BE2C (cell line): ENCODE measurements around the gene ZSWIM1.

ENCODE experiments used
- DNase-seq: peaks from one replicate; pipeline ENCODE4 v3.0.0-alpha.2; 2020
- H3K27me3 ChIP-seq: fragments of 250-450 bp; sonication (Bioruptor Pico); 2 replicates; pipeline ENCODE4 v1.5.1; 2020; ENCODE audit warnings: mild to moderate bottlenecking
- H3K36me3 ChIP-seq: fragments of 250-450 bp; sonication (Bioruptor Pico); 2 replicates; pipeline ENCODE4 v1.5.1; 2020; ENCODE audit warnings: mild to moderate bottlenecking
- H3K4me1 ChIP-seq: fragments of 250-450 bp; sonication (Bioruptor Pico); 2 replicates; pipeline ENCODE4 v1.5.1; 2020
- H3K4me3 ChIP-seq: 2 replicates; pipeline ENCODE4 v1.5.1; 2011; ENCODE audit warnings: low read depth, low read length
- H3K9me3 ChIP-seq: fragments of 250-450 bp; sonication (Bioruptor Pico); 2 replicates; pipeline ENCODE4 v1.5.1; 2020
- TF ChIP-seq, protein P1 (sequence below): IDR thresholded peaks from 2 replicates; pipeline ENCODE4 v1.5.1; 2012; ENCODE audit warnings: mild to moderate bottlenecking, low read depth, low read length

Gene ZSWIM1

DNA sequence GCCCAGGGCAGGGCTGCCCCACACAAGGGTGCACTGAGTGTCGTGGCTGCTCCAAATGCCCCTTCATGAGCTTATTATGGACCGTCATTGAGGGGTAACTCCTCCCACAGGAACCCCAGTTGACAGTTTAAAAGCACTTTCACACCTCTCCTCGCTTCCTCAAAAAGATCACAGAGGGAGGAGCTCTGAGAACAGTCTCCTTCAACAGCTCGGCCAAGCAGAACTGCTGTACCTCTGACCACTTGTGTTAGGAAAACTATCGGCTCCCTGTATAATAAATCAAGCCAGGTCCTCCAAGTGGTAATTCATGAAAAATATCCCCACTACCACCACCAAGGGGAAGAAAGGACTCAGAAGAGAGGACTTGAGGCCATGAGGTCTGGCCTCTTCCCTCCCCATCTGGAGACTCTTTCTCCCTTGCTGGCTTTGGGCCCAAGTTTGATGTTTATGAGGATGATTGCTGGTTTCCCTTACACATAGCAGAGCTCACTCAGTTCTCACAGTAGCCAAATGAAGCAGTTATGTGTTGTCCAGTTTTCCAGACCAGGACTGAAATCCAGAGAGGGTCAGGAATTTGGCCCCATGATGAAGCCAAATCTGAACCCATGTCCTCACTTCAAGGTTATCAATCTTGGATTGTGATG is 38.7 kb upstream of the ZSWIM1 start:
- DNase-seq: no peak
- H3K9me3 ChIP-seq: no peaks in the 10 kb centered on the region

DNA sequence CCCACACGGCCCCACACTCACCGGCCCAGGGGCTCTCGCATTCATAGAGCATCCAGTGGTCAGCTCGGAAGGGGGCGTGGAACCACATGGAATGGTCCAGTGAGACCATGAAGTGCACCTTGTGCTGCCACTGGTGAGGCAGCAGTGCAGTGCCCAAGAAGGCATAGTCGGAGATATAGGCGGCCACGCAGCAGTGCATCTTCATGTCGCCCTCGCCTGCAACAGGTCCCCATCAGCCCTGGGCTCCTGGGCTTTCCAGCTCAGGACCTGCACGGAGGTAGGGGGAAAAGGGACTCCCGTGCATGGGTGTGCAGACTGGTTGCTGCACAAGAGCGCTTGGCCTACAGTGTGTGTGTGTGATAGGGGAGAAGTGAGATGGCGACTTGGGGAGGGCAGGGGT is 37.5 kb upstream of the ZSWIM1 start:
- TF ChIP-seq, protein P1, sequence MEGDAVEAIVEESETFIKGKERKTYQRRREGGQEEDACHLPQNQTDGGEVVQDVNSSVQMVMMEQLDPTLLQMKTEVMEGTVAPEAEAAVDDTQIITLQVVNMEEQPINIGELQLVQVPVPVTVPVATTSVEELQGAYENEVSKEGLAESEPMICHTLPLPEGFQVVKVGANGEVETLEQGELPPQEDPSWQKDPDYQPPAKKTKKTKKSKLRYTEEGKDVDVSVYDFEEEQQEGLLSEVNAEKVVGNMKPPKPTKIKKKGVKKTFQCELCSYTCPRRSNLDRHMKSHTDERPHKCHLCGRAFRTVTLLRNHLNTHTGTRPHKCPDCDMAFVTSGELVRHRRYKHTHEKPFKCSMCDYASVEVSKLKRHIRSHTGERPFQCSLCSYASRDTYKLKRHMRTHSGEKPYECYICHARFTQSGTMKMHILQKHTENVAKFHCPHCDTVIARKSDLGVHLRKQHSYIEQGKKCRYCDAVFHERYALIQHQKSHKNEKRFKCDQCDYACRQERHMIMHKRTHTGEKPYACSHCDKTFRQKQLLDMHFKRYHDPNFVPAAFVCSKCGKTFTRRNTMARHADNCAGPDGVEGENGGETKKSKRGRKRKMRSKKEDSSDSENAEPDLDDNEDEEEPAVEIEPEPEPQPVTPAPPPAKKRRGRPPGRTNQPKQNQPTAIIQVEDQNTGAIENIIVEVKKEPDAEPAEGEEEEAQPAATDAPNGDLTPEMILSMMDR: no peak
- H3K4me3 ChIP-seq: no peak overlapping the region
- H3K9me3 ChIP-seq: no peaks in the 10 kb centered on the region
- no peaks in the 10 kb centered on the region for H3K27me3 ChIP-seq
- DNase-seq: no peak
- no peaks in the 10 kb centered on the region for H3K4me1 ChIP-seq
- H3K36me3 ChIP-seq: peaks cover 36% of the 10 kb centered on the region

More for the DNA sequence above, 38.7 kb upstream of the ZSWIM1 start:
- Histone ChIP-seq H3K4me3 (no peak overlapping the region), H3K4me1 (no peaks in the 10 kb centered on the region), H3K27me3 (no peaks in the 10 kb centered on the region), H3K36me3 (peaks cover 35% of the 10 kb centered on the region)
- TF ChIP-seq, protein P1: no peak

DNA sequence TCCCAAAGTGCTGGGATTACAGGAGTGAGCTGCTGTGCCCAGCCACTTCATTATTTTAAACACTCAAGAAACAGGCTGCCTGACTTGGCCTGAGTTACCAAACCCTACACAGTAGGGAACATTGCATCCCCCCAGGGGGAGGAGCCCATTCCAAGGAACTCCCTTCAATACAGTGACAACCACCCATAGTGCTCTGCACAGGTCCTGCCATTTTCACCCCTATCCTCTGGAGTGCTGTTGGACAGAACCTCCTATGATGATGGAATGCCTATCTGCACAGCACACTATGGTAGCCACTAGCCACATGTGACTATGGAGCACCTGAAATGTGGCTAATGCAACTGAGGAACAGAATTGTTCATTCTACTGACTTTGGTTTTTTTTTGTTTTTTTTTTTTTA is 35.6 kb upstream of the ZSWIM1 start:
- no peak for DNase-seq
- H3K4me3 ChIP-seq: no peak overlapping the region
- H3K9me3 ChIP-seq: no peaks in the 10 kb centered on the region
- TF ChIP-seq, protein P1: no peak
- H3K4me1 ChIP-seq: no peaks in the 10 kb centered on the region
- H3K27me3 ChIP-seq: no peaks in the 10 kb centered on the region
- peaks cover 37% of the 10 kb centered on the region for H3K36me3 ChIP-seq

DNA sequence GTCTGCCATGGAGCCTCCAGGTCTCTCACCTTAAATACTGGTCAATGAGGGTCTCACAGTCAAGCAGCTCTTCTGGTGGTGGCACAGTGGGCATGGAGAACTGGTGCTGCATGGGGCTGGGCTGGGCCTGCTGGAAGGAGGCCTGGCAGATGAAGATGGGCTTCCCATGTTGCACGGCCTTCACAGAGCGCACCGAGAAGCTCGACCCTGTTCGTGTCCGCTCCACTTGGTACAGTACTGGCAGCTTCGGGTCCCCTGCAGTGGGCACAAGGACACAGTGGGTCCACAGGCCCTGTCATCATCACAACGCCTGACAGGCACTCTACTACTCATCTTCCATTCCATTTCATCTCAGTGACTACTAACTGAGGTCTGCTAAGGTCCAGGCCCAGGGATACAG is 32.6 kb upstream of the ZSWIM1 start:
- H3K9me3 ChIP-seq: no peaks in the 10 kb centered on the region
- no peaks in the 10 kb centered on the region for H3K27me3 ChIP-seq
- TF ChIP-seq, protein P1: no peak
- peaks cover 25% of the 10 kb centered on the region for H3K36me3 ChIP-seq
- no peaks in the 10 kb centered on the region for H3K4me1 ChIP-seq
- DNase-seq: no peak
- H3K4me3 ChIP-seq: no peak overlapping the region

DNA sequence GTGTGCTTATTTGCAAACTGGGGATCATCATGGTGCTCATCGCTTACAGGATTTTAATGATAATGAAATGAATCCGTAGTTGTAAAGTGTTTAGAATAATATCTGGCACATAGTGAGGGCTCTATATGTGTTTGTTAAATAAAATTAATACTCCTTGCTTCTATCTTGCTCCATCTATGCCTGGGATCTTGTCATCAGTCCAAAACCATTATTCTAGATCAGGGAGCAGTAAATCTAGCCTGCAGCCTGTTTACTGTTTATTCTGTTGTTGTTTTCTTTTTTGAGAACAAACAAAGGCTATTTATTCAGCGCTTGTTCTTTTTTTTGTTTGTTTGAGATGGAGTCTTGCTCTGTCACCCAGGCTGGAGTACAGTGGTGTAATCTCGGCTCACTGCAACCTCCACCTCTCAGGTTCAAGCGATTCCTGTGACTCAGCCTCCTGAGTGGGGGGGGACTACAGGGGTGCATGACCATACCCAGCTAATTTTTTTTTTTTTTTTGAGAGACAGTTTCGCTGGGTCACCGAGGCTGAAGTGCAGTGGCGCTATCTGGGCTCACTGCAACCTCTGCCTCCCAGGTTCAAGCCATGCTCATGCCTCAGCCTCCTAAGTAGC is 32.0 kb upstream of the ZSWIM1 start:
- DNase-seq: no peak
- Histone ChIP-seq H3K27me3 (no peaks in the 10 kb centered on the region), H3K9me3 (no peaks in the 10 kb centered on the region), H3K4me1 (no peaks in the 10 kb centered on the region), H3K4me3 (no peak overlapping the region), H3K36me3 (peaks cover 18% of the 10 kb centered on the region)
- TF ChIP-seq, protein P1: no peak

DNA sequence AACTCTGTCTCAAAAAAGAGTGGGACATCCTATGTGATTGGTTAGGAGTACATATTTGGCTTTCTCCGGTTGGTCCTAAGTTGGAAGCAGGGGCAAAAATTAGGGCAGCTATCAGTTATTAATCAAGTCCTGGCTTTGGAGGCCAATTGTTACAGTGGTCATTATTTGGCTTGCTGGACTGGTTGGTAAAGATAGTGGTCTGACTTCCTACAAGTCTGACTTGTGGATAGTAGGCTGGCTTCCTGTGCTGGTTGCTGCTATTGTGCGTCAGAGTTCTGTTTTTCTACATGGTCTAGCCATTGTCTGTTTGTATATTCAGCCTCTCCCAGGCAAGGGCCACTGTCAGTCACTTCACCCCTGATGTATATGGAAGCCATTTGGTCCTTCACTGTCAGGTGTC is 30.8 kb upstream of the ZSWIM1 start:
- Histone ChIP-seq H3K9me3 (no peaks in the 10 kb centered on the region), H3K27me3 (no peaks in the 10 kb centered on the region), H3K4me3 (no peak overlapping the region), H3K36me3 (peaks cover 7% of the 10 kb centered on the region), H3K4me1 (no peaks in the 10 kb centered on the region)
- TF ChIP-seq, protein P1: no peak
- no peak for DNase-seq
